Activated B cell treated with CpG ODN at 0.5 μM for 24 hours (primary cell): Measurements from ENCODE around the gene POLR3GL. TPM values are rescaled to one million over a fixed set of nuclear protein-coding genes. Genes with fewer than 3 reads are reported as not detected.
A peak's percentile ranks its signal among the peaks of the same experiment; 100 is the strongest.

ENCODE experiments used
- ATAC-seq: fragments of 200-7000 bp; cut with Tn5 transposase; one replicate; pipeline ENCODE4 v1.10.0; 2021; ENCODE audit warnings: low read depth, mild to moderate bottlenecking, moderate library complexity
- CTCF ChIA-PET: fragments of 350-600 bp; sonication (Branson Sonifier 250); formaldehyde crosslinking; loops from one replicate; lab custom pipeline; 2021; ENCODE audit warnings: antibody characterized with exemption; lab: Charles Lee
- POLR2A ChIA-PET: fragments of 350-600 bp; sonication (Branson Sonifier 250); formaldehyde crosslinking; loops from one replicate; lab custom pipeline; 2021; ENCODE audit warnings: antibody characterized with exemption; lab: Charles Lee
- DNase-seq: peaks from one replicate; pipeline ENCODE4 v3.0.0; 2022
- H3K27ac Mint-ChIP-seq: one replicate; pipeline ENCODE4 v1.8.0; 2020; ENCODE audit warnings: mixed read lengths
- H3K27me3 Mint-ChIP-seq: one replicate; pipeline ENCODE4 v1.8.0; 2021; ENCODE audit warnings: mixed read lengths
- H3K36me3 Mint-ChIP-seq: one replicate; pipeline ENCODE4 v1.8.0; 2021; ENCODE audit warnings: low read depth, mixed read lengths
- H3K4me1 Mint-ChIP-seq: one replicate; pipeline ENCODE4 v1.8.0; 2021; ENCODE audit warnings: mixed read lengths
- H3K4me3 Mint-ChIP-seq: one replicate; pipeline ENCODE4 v1.8.0; 2020; ENCODE audit warnings: mild to moderate bottlenecking, mixed read lengths
- H3K9me3 Mint-ChIP-seq: one replicate; pipeline ENCODE4 v1.8.0; 2020; ENCODE audit warnings: mixed read lengths
- CTCF ChIP-seq: fragments of 200-600 bp; IDR thresholded peaks from one replicate; pipeline ENCODE4 v1.8.0; 2022; ENCODE audit warnings: antibody characterized with exemption, mild to moderate bottlenecking
- intact Hi-C: fragments of 100-400 bp; cut with micrococcal nuclease; formaldehyde crosslinking; loops from one replicate; pipeline ENCODE4 v1.15.1; 2024
- total RNA-seq: library from RNA; stranded (reverse); gene quantifications from 2 replicates; pipeline ENCODE4 v1.2.3, GENCODE V29; 2022

The POLR3GL gene, protein sequence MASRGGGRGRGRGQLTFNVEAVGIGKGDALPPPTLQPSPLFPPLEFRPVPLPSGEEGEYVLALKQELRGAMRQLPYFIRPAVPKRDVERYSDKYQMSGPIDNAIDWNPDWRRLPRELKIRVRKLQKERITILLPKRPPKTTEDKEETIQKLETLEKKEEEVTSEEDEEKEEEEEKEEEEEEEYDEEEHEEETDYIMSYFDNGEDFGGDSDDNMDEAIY
- total RNA-seq, result 22.7 and 23.7 TPM in 2 replicates

DNA sequence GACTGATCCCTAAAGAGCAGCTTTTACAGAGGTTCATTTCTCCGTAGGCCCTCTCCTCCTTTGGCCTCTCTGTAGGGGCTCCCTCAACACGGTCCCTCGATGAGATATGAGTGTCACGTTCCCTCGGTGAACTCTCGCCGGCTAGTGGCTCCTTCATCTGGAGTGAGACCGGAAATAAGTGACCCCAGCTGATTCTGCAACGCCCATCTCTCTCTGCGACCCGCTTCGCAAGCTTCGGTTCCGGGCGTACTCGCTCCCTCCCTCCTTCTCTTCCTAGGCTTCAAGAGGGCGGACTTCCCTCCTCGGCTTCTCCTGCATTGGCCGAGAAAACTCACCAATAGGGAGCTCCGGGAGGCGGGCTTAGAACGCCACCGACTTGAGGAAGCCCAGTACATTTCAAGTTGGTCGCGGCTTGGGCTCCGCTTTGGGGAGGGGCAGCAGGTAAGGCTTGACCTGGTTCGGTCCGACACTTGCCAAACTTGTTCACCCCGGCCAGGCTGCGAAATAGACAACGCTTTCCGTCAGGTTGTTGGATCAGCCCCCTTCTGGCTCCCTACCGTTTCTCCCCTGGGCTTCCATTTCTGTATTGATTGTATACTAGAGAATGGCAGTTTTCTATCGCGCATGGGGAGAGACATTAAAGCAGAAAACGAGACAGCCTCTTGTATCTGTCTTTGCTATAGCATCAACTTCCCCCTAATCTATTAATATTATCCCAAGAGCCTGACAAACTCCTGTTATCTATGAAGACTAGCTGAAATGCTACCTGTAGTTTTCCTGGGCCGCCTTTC lies at the start of gene POLR3GL, which contains the start of gene ANKRD34A:
Gene POLR3GL (plus strand): TSS at position 363 of the 791 bp plus-strand sequence. CDS start 10,176 bp downstream, outside the sequence.
Gene ANKRD34A (minus strand): TSS at position 248 of the 791 bp plus-strand sequence. CDS start 2,816 bp downstream, outside the sequence.
- ChIA-PET CTCF (interaction anchor here (1.0 to 2.5 kb wide), 13 partner anchors 12 to 119 kb away, joined by 3 to 26 read pairs (median 5); partner anchors contain the start of genes ITGA10, NUDT17, PEX11B and RBM8A), POLR2A (interaction anchor here (0.7 to 5.1 kb wide), 29 partner anchors 8 to 141 kb away, joined by 3 to 128 read pairs (median 6); partner anchors contain the start of genes ANKRD35, NUDT17, PEX11B and PIAS3)
- Mint-ChIP-seq H3K4me3 (peak within 1 kb of the TSS; percentile 97), H3K9me3 (peaks cover 2% of the 10 kb centered on the region), H3K27me3 (no peaks in the 10 kb centered on the region), H3K27ac (peak within 1 kb of the TSS; percentile 96), H3K4me1 (peaks cover 49% of the 10 kb centered on the region), H3K36me3 (peaks cover 16% of the 10 kb centered on the region)
- ATAC-seq (peak; percentile 88), DNase-seq (peak; percentile 78)
- intact Hi-C loops, result loop anchor here (2.0 to 5.0 kb wide), 3 partner anchors 14 to 38 kb away; partner anchors contain the start of genes RBM8A and TXNIP
- TF ChIP-seq CTCF, result no peak

- Mint-ChIP-seq H3K36me3 (peaks cover 54% of the 10 kb centered on the region), H3K9me3 (no peaks in the 10 kb centered on the region), H3K27ac (peak overlapping the region; percentile 27), H3K4me1 (peaks cover 39% of the 10 kb centered on the region), H3K4me3 (peak overlapping the region; percentile 64), H3K27me3 (no peaks in the 10 kb centered on the region)
- DNase-seq (no peak), ATAC-seq (no peak)
- POLR2A ChIA-PET, result interaction anchor here (1.3 to 3.9 kb wide), 5 partner anchors 12 to 71 kb away, joined by 3 to 109 read pairs (median 6); partner anchors contain the start of genes ANKRD34A, LIX1L, NUDT17 and PIAS3
- intact Hi-C loops, result no loop called here
- no peak for TF ChIP-seq CTCF
- CTCF ChIA-PET, result interaction anchor here (1.0 kb wide), 1 partner anchor 72 kb away, joined by 4 read pairs; no protein-coding TSS in a partner anchor
Measured at GRCh38 chr1:145916745-145917144, 47.7 kb upstream of the POLR3GL start.

GRCh38 chr1:145917595-145917994 lies 46.9 kb upstream of the POLR3GL start:
- Mint-ChIP-seq H3K9me3 (no peaks in the 10 kb centered on the region), H3K27me3 (no peaks in the 10 kb centered on the region), H3K4me3 (peak overlapping the region; percentile 95), H3K36me3 (peaks cover 49% of the 10 kb centered on the region), H3K4me1 (peaks cover 35% of the 10 kb centered on the region), H3K27ac (peak overlapping the region; percentile 93)
- ATAC-seq, result no peak
- no peak for DNase-seq
- CTCF ChIA-PET, result interaction anchor here (1.2 to 1.5 kb wide), 3 partner anchors 9 to 60 kb away, joined by 3 to 6 read pairs (median 4); partner anchors contain the start of gene RBM8A
- intact Hi-C loops, result no loop called here
- TF ChIP-seq CTCF, result no peak
- POLR2A ChIA-PET, result interaction anchor here (1.1 to 3.9 kb wide), 12 partner anchors 11 to 135 kb away, joined by 3 to 109 read pairs (median 15); partner anchors contain the start of genes ANKRD34A, ANKRD35, LIX1L and NUDT17

DNA sequence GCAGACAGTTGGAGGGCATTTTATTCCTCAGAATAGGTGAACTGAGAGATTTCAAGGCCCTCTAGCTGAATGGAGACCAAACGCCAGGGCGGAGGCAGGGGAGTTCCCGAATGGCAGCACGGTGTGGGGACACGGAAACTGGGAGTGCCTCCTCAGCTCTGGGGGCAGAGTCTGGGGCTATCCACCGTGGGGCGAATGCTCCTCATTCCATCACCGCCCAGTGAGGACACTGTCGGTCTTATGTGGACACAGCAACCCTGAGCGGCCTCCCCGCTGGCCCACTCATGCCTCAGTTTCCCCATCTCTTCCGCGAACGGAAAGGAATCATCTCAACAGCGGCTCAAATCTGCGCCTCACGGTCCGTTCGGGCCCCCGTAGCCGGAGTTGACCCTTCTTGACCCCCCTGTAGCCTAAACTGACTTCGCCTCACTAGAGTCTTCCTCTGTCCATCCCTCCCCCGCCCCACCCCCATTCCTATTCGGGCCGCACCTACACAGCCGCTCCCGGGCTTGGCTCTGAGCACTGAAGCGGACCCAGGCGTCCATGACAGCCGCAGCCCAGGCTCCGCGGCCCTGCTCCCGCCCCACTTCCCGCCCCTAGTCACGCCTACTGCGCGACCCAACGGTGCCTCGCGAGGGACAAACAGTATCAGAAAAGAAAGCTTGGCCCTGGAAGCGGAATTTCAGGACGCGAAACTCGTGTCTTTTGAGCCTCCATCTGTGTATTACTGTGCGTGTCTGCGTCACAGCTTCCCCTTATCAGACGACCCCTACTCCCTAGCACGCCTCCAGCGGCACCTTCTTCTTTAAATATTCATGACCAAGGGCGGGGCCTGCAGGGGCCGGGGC lies 46.1 kb upstream of the POLR3GL start, which contains the start of gene PEX11B:
Gene PEX11B (minus strand): TSS at position 574 of the 848 bp plus-strand sequence. CDS start 29 bp downstream, at position 545.
- H3K4me1 Mint-ChIP-seq, result peaks cover 35% of the 10 kb centered on the region
- intact Hi-C loops, result loop anchor here (1.0 kb wide), 3 partner anchors 9 to 59 kb away; partner anchors contain the start of genes LIX1L, PIAS3 and RBM8A
- H3K27ac Mint-ChIP-seq, result peak within 1 kb of the TSS; percentile 93

More for the DNA sequence above, 46.1 kb upstream of the POLR3GL start, which contains the start of gene PEX11B:
- H3K36me3 Mint-ChIP-seq, result peaks cover 47% of the 10 kb centered on the region
- no peaks in the 10 kb centered on the region for H3K27me3 Mint-ChIP-seq
- DNase-seq, result peak; percentile 88
- CTCF ChIA-PET, result interaction anchor here (1.2 to 2.2 kb wide), 6 partner anchors 9 to 73 kb away, joined by 3 to 8 read pairs (median 4); partner anchors contain the start of genes ANKRD34A, NUDT17, PIAS3 and POLR3GL
- peak; percentile 90 for ATAC-seq
- POLR2A ChIA-PET, result interaction anchor here (0.7 to 3.9 kb wide), 26 partner anchors 9 to 1681 kb away, joined by 3 to 109 read pairs (median 5); partner anchors contain the start of genes ANKRD34A, ANKRD35, ITGA10 and LIX1L
- no peak for TF ChIP-seq CTCF
- H3K4me3 Mint-ChIP-seq, result peak within 1 kb of the TSS; percentile 95
- H3K9me3 Mint-ChIP-seq, result no peaks in the 10 kb centered on the region
